HG03095 (cell line): Measurements from ENCODE around the gene RTN1.
"Not testable (repeated sequence)": the region's sequence is repeated elsewhere in the genome, so short reads cannot be mapped to it uniquely, and the experiment has no call there.

ENCODE experiments used
- ATAC-seq: cut with Tn5 transposase; IDR thresholded peaks from one replicate; pipeline ENCODE4 v1.9.1; 2021; ENCODE audit warnings: moderate library complexity; ENCODE audit not compliant: unreplicated experiment

Gene RTN1

DNA sequence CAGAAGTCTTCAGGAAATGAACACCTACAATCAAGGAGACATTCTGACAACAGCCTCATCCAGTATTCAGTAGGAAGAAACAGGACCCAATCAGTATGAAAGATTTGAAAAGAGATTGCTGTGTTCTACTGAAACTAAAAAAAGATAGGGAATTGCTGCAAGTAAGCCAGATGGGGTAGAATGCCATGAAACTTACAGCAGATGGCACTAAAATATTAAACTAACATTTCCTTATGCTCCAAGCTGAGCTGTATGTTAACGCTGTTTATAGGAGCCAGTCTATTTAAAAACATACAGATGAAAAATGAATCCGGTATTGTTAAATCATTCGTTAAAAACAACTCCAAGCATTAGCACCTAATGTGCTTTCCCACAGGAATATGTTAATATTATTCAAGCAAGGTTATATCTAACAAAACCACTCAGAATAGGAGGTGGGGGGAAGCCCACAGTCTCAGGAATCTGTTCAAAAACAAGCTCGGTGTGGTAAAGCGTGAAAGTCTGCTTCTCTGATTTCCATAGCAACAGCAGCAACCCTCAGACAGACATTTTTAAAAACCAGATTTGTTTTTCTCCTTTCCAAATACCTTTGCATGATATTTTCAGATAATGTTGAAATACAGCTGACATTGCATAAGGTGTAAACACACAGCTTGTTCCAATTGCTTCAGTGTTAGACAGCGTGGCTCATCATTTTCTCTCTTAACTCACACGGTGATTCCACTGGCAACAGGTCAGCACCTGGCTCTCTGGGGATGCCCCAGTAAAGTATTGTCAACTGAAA is 162.6 kb downstream of the RTN1 start:
- ATAC-seq, result no peak

DNA sequence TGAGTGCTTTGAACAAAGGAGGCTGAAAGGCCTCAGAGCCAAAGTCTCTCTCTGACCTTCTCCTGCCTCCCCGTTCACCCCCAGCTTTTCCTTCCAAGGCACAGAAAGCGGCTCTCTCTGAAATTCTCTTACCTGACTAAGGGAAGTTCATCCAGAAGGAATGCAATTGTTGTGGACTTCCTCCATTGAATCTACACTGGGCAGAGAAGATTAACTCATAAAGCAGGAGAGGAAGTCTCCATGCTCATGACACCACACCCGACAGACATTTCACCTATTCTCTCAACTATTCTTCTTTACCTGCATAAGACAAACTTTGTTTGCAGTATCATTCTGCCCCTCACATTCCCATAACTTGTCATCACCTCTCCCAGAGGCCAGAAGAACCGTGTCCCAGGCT is 164.7 kb downstream of the RTN1 start:
- no peak for ATAC-seq

DNA sequence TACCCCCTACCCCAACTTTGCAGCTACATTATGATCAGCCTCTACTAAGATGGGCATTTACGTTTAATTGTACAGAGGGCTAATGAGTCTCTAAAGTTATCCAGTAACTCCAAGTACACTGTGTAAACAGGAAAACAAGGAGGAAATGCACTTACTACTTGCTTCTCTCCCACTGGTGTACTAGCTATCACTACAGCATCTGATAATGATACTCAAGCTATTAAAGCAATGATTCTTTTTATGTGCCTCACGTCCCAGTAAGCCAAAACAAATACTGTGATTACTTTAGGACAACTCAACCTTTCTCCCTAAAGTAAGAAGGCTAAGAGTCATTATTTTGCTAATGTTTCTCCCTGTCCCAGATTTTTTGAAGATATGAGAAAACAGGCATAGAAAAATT is 165.3 kb downstream of the RTN1 start:
- no peak for ATAC-seq

DNA sequence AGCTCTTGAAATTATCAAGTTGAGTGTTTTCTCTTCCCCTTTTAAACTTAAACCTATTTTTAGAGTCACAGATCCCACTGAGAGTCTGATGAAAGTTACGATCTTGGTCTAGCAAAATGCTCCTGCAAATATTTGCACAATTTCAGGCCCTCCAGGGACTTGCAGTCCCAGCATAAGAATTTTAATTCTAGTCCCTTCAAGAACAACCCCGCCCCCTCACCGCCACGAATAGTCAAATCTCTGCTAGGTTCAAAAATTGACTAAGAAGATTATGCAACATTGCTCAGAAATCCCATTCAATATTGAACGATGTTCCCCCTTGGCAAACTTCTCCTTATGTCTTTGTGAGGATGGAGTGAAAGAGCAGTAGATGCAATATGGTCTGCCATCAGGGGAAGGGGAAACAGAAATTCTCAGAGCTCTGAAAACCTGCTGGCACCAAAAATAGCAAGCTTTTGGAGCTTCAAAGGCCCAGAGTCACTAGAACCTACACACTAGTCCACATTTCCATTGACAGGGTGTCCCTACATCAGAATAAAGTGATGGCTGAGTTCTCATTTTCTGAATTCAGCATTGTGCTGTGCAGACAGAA is 166.4 kb downstream of the RTN1 start:
- ATAC-seq, result no peak

DNA sequence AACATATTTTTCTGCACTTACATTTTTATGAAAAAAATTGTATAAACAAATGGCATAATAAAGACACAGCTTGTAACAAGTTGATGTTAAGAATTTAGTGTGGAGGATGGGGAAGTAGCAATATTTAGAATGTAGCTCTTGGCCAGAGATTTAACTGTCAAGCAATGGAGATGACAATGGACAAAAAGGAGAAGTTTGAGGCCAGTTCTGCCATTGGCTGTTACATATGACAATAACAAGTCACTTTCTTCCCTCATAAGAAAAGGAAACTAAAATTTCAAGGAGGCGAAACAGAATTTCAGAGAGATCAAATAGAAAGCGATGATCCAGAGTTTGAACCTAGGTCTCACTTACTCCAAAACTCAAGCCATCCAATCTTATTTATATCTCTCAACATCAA is 171.1 kb downstream of the RTN1 start:
- ATAC-seq, result no peak

DNA sequence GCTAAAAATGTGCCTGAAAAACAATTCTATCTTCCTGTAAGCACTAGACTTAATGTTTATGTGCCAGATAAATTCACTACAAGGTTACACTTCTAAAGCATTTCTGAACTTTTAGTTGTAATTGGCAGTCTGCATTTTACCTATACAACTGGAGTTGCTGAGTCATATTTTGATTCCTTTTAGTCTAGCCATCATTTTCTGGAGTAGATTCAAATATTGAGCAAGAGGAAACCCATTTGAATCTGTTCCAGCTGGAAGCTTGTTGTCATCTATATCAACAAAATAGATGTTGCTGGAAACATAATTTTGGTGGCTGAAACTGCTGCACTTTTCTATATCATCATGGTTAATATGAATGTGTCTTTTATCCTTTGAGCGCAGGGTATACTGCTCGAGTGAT is 171.8 kb downstream of the RTN1 start:
- ATAC-seq, result no peak

DNA sequence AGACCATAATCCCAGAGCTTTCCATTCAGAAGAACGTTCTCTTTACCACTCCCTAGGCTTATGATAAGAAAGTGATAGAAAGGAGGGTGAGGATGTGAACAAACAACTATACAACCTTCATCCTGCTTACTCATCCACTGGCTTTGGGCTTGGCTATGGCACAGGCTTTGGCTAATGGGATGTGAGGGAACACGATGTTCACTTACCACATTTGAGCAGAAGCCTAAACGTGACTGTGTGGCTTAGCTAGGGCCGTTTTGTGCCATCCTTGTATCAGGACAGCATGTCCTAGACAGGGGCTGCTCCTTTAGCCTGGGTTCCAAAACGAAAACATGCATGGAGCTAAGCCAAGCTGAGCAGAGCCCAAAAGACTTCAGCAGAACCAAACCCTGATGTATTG is 175.4 kb downstream of the RTN1 start:
- ATAC-seq, result no peak

DNA sequence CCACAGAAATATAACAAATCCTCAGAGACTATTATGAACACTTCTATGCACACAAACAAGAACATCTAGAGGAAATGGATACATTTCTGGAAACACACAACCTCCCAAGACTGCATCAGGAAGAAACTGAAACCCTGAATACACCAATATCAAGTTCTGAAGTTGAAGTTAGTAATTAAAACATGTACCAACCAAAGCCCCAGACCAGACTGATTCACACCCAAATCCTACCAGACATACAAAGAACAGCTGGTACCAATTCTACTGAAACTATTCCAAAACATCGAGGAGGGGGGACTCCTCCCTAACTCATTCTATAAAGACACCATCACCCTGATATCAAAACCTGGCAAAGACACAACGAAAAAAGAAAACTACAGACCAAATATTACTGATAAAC is 179.3 kb downstream of the RTN1 start:
- ATAC-seq, result no peak

DNA sequence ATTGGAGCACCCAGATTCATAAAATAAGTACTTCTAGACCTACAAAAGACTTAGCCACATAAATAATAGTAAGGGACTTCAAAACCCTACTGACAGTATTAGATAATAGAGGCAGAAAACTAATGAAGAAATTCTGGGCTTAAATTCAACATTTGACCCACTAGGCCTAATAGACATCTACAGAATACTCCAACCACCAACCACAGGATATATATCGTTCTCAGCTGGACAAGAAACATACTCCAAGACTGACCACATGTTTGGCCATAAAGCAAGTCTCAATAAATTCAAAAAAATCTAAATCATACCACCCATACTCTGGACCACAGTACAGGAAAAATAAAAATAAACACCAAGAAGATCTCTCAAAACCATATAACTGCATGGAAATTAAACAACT is 180.2 kb downstream of the RTN1 start:
- ATAC-seq, result no peak

DNA sequence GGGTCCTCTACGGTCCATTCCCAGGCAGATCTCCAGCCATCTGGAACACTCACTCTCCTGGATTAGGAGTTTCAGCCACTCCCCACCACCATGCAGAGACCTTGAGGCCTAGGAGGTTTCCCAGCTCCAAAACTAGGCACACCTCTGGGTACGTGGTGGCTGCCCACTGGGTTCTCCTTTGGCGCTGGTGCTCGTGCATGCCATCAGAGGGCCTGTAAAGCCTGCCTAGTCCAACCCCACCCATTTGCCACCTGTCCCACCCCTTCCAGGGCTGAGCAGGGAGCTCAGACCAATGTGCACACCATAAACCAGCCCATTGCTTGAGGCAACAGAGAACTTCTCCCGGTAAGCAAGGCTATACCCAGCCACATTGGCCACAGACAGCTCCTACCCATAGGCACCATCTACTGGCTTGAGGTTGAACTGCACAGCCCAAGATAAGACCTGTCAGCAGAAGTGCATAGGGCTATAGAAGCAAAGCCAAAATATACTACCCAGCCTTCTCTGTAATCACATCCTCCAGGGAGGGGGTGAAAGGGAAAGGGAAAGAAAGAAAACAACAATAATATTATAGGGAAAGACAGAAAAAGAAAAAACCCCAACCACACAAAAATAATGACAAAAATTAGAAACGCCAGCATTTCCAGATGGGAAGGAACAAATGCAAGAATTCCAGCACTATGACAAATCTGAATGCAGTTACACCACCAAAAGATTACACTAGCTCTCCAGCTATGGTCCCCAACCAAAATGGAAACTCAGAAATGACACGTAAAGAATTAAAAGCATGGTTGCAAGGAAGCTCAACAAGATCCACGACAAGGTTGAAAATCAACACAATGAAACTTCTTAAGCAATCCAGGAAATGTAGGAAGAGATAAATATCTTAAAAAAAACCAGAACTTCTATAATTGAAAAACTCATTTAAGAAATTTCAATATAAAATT is 182.1 kb downstream of the RTN1 start:
- ATAC-seq, result peak; percentile 89

DNA sequence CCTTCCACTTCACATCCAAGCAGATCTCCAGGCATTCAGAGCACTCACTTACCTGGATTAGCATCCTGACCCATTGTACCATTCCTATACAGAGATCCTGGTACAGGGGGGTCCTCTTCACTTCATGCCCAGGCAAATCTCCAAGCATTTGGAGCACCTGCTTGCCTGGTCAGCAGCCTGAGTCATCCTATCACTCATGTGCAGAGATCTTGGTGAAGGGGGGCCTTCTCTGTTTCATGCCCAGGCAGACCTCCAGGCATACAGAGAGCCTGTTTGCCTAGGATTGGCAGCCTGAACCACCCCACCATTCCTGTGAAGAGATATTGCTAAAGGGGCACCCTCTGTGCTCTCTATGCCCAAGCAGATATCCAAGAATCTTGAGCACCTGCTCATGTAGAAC is 182.9 kb downstream of the RTN1 start:
- ATAC-seq, result no peak

DNA sequence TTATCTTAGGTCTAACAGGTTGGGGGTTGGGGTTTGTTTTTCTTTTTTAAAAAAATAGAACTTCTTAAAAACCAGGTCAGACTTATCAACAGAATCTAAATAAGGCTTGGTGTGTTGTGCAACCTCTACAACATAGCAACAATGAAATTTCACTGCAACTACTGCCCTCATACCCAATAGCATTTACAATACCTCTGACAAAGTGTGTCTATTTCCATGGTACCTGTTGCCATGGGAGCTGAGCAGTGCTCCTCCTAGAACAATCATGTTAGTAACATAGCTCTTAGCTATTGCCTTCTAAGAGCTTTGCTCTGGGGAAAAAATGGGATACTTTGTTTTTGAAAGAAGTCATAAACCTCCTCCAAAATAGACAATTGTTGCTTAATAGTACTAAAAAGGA is 190.7 kb downstream of the RTN1 start:
- no peak for ATAC-seq

DNA sequence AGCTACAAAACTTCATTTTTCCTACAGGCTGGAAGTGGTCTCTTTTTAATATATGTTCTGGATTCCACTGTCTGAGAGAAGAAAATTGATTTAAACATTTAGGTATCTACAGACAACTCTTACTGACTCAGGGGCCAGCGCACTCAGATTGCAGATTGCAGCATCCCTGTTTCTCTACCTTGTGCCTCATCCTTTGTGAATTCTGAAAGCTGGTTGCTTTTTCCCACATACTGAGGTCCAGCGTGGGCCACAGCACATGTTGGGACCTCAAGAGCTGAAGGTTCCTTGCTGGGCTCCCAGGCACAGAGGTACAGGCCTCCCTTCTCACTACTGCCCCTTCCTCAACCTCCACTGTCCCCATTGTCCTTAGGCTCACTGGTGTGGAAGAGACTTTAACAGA is 192.2 kb downstream of the RTN1 start:
- ATAC-seq, result no peak

DNA sequence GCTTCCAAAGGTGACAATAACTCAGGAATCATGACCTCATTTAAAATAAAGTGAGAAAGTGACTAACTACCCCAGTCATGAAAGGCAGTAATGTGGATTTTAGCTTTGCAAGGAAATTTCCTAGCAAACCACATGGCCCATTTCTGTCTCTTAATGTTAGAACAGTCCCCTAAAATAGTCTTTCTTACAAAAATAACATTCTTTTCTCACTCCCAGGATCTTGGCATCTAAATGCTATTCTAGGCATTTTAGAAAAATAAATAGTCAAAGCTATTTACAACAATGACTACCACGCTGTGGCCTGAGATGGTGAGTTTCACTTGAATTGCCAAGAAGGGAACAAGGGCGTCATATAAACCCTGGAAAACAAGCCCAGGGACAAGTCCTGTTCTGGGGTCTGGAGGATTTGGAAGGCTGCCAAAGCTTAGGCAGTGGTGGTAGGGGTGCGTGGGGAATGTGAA is 192.8 kb downstream of the RTN1 start:
- no peak for ATAC-seq

DNA sequence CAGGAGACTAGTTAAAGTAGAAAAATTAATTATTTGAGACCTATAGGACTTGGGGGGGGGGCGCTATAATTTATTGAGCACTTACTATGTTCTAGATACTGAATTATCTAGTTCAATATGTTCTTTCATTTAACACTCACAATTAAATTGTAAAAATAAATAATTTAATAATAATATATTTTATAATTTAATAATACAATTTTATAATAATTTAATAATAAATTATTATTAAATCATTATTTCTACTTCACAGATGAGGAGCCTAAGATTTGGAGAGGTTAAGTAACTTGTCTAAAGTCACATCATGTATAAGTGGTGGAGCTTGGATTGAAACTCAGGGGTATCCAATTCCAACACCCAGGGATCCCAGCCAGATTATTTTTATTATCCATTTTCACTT is 195.2 kb downstream of the RTN1 start:
- no peak for ATAC-seq

DNA sequence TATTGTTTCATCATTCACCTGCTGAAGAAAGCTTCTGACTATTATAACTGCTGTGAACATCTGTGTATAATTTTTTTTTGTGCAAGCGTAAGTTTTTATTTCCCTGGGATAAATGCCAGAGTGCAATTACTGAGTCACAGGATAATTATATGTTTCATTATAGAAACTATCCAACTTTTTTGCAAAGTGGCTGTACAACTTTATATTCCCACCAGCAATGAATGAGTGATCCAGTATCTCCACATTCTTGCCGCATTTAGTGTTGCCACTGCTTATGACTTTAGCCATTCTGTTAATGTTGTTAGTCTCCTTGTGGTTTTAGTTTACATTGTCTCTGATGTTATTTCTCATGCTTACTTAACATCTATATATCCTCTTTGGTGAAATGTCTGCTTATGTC is 205.8 kb downstream of the RTN1 start:
- ATAC-seq, result no peak

DNA sequence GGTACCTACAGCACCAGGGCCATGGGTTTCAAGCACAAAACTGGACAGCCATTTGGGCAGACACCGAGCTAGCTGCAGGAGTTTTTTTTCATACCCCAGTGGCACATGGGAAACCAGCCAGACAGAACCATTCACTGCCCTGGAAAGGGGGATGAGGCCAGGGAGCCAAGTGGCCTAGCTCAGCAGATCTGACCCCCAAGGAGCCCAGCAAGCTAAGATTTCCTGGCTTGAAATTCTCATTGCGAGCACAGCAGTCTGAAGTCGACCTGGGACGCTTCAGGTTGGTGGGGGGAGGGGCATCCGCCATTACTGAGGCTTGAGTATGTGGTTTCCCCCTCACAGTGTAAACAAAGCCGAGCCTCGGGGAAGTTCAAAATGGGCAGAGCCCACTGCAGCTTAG is 212.8 kb downstream of the RTN1 start:
- ATAC-seq, result no peak

DNA sequence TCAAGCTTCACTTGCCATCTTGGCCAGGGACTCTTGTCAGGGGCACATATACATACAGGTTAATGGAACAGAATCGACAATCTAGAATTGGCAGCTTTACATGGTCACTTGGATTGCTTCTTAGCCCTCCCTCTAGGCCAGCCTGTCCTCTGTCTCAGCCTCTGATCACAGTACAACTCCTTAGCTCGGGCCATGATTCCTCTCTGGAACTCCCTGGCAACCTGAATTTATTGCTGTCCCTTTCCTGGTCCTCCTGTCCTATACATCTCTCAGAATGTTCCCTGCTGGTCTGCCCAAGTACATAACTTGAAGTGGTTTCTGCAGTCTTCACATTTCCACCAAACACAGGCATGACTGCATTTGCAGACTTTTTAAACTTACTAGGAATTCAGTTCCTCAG is 214.1 kb downstream of the RTN1 start:
- ATAC-seq, result no peak

DNA sequence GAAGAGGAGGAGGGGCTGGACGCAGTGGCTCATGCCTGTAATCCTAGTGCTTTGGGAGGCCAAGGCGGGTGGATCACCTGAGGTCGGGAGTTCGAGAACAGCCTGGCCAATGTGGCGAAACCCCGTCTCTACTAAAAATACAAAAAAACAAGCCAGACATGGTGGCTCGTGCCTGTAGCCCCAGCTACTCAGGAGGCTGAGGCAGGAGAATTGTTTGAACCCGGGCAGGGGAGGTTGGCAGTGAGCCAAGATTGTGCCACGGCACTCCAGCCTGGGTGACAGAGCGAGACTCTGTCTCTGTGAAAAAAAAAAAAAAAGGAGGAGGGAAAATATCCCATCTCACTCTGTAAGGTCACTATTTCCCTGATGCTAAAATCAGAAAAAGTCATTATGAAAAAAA is 216.4 kb downstream of the RTN1 start:
- not testable (repeated sequence) for ATAC-seq

DNA sequence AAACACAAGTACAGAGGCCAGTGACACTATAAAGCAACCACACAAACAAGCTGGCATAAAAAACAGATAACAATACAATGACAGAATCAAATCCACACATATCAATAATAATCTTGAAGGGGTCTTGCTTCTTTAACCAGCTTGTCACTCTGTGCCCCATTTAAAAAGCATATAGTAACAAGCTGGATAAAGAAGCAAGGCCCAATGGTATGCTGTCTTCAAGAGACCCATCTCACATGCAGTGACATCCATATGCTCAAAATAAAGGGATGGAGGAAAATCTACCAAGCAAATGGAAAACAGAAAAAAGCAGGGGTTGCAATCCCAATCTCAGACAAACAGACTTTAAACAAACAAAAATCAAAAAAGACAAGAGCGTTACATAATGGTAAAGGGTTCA is 223.7 kb downstream of the RTN1 start:
- not testable (repeated sequence) for ATAC-seq

DNA sequence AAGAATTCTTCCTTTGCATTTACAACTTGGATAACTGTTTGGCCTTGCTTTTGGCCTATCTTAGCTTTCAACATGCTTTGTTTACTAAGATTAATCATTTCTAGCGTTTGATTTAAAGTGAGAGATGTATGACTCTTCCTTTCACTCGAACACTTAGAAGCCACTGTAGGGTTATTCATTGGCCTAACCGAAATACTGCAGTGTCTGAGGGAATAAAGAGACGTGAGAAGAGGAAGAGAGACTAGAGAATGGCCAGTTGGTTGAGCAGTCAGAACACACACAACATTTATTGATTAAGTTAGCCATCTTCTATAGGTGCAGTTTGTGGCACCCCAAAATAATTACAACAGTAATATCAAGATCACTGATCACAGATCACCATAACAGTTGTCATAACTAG is 231.7 kb downstream of the RTN1 start:
- ATAC-seq, result peak; percentile 57

DNA sequence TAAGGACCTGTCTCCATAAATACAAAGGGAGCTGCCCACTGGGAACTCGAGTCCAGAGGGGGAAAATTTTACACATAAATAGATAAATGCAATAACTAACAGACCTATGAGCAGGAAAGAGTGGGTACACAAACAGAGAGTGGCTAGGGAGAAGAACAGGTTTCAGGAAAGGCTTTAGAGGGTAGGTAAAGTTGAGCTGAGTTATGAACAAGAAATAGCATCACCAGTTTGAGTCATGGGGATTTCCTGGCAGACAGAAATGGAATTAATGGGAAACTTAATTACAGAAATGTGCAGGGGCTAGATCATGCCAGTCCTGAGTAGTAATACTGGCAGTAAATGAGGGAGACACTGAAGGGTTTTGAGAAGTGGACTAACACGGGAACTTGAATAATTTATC is 236.0 kb downstream of the RTN1 start:
- no peak for ATAC-seq
